ENCODE data around the gene TRIP13. TPM values are rescaled to one million over a fixed set of nuclear protein-coding genes. Genes with fewer than 3 reads are reported as not detected.
"Not testable (repeated sequence)": the region's sequence is repeated elsewhere in the genome, so short reads cannot be mapped to it uniquely, and the experiment has no call there.

TRIP13 gene
- total and polyA plus RNA-seq, 2 experiments from 2014 or later: 9.2 to 9.4 TPM

GRCh38 chr5:914612-915011 is 21.9 kb downstream of the TRIP13 start:
- H3K27ac ChIP-seq: no peak overlapping the region
- no peaks in the 10 kb centered on the region for H3K9me2 ChIP-seq (replicated peaks; ENCODE audit: insufficient read depth)
- 91% methylated on average over 7 of the region's 7 CpGs for WGBS (ENCODE audit: low lambda C conversion rate, missing lambda C conversion rate)
- no peaks in the 10 kb centered on the region for H3K9me3 ChIP-seq (ENCODE audit: low read depth)
- H3K4me2 ChIP-seq: no peak overlapping the region
- no peak overlapping the region for H3K4me3 ChIP-seq
- no peak for DNase-seq (ENCODE audit: low spot score)
- no peaks in the 10 kb centered on the region for H3K27me3 ChIP-seq
- H4K20me1 ChIP-seq (ENCODE audit: insufficient read depth, poor library complexity, severe bottlenecking): no peaks in the 10 kb centered on the region
- no peaks in the 10 kb centered on the region for H3K79me2 ChIP-seq
- no peak for TF ChIP-seq EZH2phosphoT487 (IDR thresholded peaks at IDR 0.05; ENCODE audit: low read depth, severe bottlenecking, unreplicated experiment)
- TF ChIP-seq CTCF (IDR thresholded peaks at IDR 0.05; ENCODE audit: poor library complexity): no peak
- TF ChIP-seq EZH2 (IDR thresholded peaks at IDR 0.05; ENCODE audit: borderline replicate concordance): no peak
- H3K36me3 ChIP-seq (replicated peaks; ENCODE audit: insufficient read depth, low read depth): no peaks in the 10 kb centered on the region
- no peak overlapping the region for H2AFZ ChIP-seq
- H3K4me1 ChIP-seq (ENCODE audit: insufficient read depth): peaks cover 2% of the 10 kb centered on the region

GRCh38 chr5:915346-915745 is 22.7 kb downstream of the TRIP13 start:
- H3K36me3 ChIP-seq (replicated peaks; ENCODE audit: insufficient read depth, low read depth); H3K9me3 ChIP-seq (ENCODE audit: low read depth); H3K4me3 ChIP-seq; H3K27ac ChIP-seq; H3K4me1 ChIP-seq (ENCODE audit: insufficient read depth); DNase-seq (ENCODE audit: low spot score); H4K20me1 ChIP-seq (ENCODE audit: insufficient read depth, poor library complexity, severe bottlenecking); H3K27me3 ChIP-seq; H2AFZ ChIP-seq; H3K4me2 ChIP-seq; H3K9me2 ChIP-seq (replicated peaks; ENCODE audit: insufficient read depth); H3K79me2 ChIP-seq: not testable (repeated sequence)
- WGBS (ENCODE audit: low lambda C conversion rate, missing lambda C conversion rate): 94% methylated on average over 10 of the region's 12 CpGs

DNA sequence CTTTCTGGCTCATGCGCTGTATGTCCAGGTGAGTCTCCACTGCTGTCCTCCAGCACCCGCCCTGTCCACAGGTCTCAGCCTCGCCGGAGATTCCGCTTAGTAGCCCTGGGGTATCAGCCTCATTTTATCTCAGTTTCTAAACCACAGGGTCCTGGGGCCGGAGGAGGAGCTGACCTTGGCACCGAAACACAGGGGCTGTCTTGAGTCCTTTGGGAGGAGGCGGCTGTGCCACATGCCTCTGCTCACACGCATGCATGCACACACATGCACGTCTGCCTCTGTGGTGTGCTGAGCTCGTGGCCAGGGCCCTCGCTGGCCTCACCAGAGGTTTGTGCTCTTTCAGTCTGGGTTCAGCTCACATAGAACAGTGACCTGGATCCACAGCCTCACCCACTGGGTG is 23.3 kb downstream of the TRIP13 start:
- DNase-seq (ENCODE audit: low spot score): no peak
- Histone ChIP-seq H3K27me3 (no peaks in the 10 kb centered on the region), H4K20me1 (ENCODE audit: insufficient read depth, poor library complexity, severe bottlenecking) (no peaks in the 10 kb centered on the region), H3K27ac (no peak overlapping the region), H3K4me1 (ENCODE audit: insufficient read depth) (peaks cover 7% of the 10 kb centered on the region), H3K9me2 (replicated peaks; ENCODE audit: insufficient read depth) (no peaks in the 10 kb centered on the region), H3K36me3 (replicated peaks; ENCODE audit: insufficient read depth, low read depth) (no peaks in the 10 kb centered on the region), H3K4me3 (no peak overlapping the region), H2AFZ (no peak overlapping the region), H3K4me2 (no peak overlapping the region), H3K9me3 (ENCODE audit: low read depth) (no peaks in the 10 kb centered on the region), H3K79me2 (no peaks in the 10 kb centered on the region)
- TF ChIP-seq CTCF (IDR thresholded peaks at IDR 0.05; ENCODE audit: poor library complexity) (no peak), EZH2 (IDR thresholded peaks at IDR 0.05; ENCODE audit: borderline replicate concordance) (no peak), EZH2phosphoT487 (IDR thresholded peaks at IDR 0.05; ENCODE audit: low read depth, severe bottlenecking, unreplicated experiment) (no peak)
- 97% methylated on average over 12 of the region's 12 CpGs for WGBS (ENCODE audit: low lambda C conversion rate, missing lambda C conversion rate)

GRCh38 chr5:916441-917293 is 24.0 kb downstream of the TRIP13 start:
- Histone ChIP-seq H3K27ac (no peak overlapping the region), H3K9me2 (replicated peaks; ENCODE audit: insufficient read depth) (no peaks in the 10 kb centered on the region), H3K9me3 (ENCODE audit: low read depth) (no peaks in the 10 kb centered on the region), H3K4me2 (no peak overlapping the region), H2AFZ (no peak overlapping the region), H4K20me1 (ENCODE audit: insufficient read depth, poor library complexity, severe bottlenecking) (no peaks in the 10 kb centered on the region), H3K79me2 (no peaks in the 10 kb centered on the region), H3K36me3 (replicated peaks; ENCODE audit: insufficient read depth, low read depth) (no peaks in the 10 kb centered on the region), H3K4me1 (ENCODE audit: insufficient read depth) (peaks cover 7% of the 10 kb centered on the region), H3K27me3 (no peaks in the 10 kb centered on the region), H3K4me3 (no peak overlapping the region)
- no peak for TF ChIP-seq EZH2phosphoT487 (IDR thresholded peaks at IDR 0.05; ENCODE audit: low read depth, severe bottlenecking, unreplicated experiment)
- no peak for TF ChIP-seq CTCF (IDR thresholded peaks at IDR 0.05; ENCODE audit: poor library complexity)
- no peak for TF ChIP-seq EZH2 (IDR thresholded peaks at IDR 0.05; ENCODE audit: borderline replicate concordance)
- no peak for DNase-seq (ENCODE audit: low spot score)
- WGBS (ENCODE audit: low lambda C conversion rate, missing lambda C conversion rate): 86% methylated on average over 14 of the region's 14 CpGs

DNA sequence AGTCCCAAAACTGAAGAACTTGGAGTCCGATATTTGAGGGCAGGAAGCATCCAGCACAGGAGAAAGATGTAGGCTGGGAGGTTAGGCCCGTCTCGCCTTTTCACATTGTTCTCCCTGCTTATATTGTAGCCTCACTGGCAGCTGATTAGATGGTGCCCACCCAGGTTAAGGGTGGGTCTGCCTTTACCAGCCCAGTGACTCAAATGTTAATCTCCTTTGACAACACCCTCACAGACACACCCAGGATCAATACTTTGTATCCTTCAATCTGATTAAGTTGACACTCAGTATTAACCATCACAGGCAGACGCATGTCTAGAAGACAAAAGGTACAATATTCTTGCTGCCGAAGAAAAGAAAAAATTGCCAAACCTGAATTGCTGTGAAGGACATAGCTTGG is 26.0 kb downstream of the TRIP13 start:
- not testable (repeated sequence) for H3K4me1 ChIP-seq (ENCODE audit: insufficient read depth); H3K36me3 ChIP-seq (replicated peaks; ENCODE audit: insufficient read depth, low read depth); H3K27me3 ChIP-seq; H3K4me3 ChIP-seq; H4K20me1 ChIP-seq (ENCODE audit: insufficient read depth, poor library complexity, severe bottlenecking); H3K9me2 ChIP-seq (replicated peaks; ENCODE audit: insufficient read depth); H3K79me2 ChIP-seq; H3K27ac ChIP-seq; H2AFZ ChIP-seq; H3K4me2 ChIP-seq; H3K9me3 ChIP-seq (ENCODE audit: low read depth); DNase-seq (ENCODE audit: low spot score)
- 97% methylated on average over 5 of the region's 5 CpGs for WGBS (ENCODE audit: low lambda C conversion rate, missing lambda C conversion rate)
